SH-SY5Y (cell line): Measurements from ENCODE around the gene SHOC1.

Source experiments
- GATA2 ChIP-seq: IDR thresholded peaks from 2 replicates; pipeline ENCODE4 v1.6.1; 2011; ENCODE audit warnings: mild to moderate bottlenecking, low read depth, low read length
- GATA3 ChIP-seq: IDR thresholded peaks from 2 replicates; pipeline ENCODE4 v1.6.1; 2011; ENCODE audit warnings: low read depth, mild to moderate bottlenecking, low read length, moderate library complexity

- TF ChIP-seq GATA2, result no peak
- no peak for TF ChIP-seq GATA3
Observed at GRCh38 chr9:111798786-111799185, 4.0 kb upstream of the SHOC1 start.
